SU-DHL-6 (cell line): Measurements from ENCODE around the gene SEM1.

ENCODE experiments used
- H2AFZ ChIP-seq: fragments of 200-600 bp; sonication (generic); 2 replicates; pipeline ENCODE4 v1.6.1; 2014; ENCODE audit warnings: low read depth, mild to moderate bottlenecking, moderate library complexity, mixed read lengths, antibody characterized with exemption, low read length; ENCODE audit not compliant: severe bottlenecking
- H3F3A ChIP-seq: fragments of 200-600 bp; shearing (Covaris generic); 2 replicates; pipeline ENCODE4 v1.6.0; 2016; ENCODE audit warnings: antibody characterized with exemption, mild to moderate bottlenecking; ENCODE audit not compliant: insufficient read depth
- H3K27ac ChIP-seq: fragments of 200-600 bp; sonication (generic); 2 replicates; pipeline ENCODE4 v1.5.1; 2016; ENCODE audit warnings: low read depth, mild to moderate bottlenecking, low read length, moderate library complexity, mixed read lengths
- H3K27me3 ChIP-seq: fragments of 200-600 bp; sonication (generic), shearing (Covaris generic); 2 replicates; pipeline ENCODE4 v1.6.0; 2014; ENCODE audit warnings: mild to moderate bottlenecking, low read length
- H3K36me3 ChIP-seq: fragments of 200-600 bp; sonication (generic); 2 replicates; pipeline ENCODE4 v1.6.1; 2014; ENCODE audit warnings: mild to moderate bottlenecking, low read length, mixed read lengths
- H3K4me2 ChIP-seq: fragments of 300-600, 200-600 bp; shearing (Covaris generic), sonication (generic); 2 replicates; pipeline ENCODE4 v1.6.0; 2014; ENCODE audit warnings: low read length, low read depth, mild to moderate bottlenecking; ENCODE audit not compliant: poor library complexity, severe bottlenecking
- H3K4me3 ChIP-seq: fragments of 200-600 bp; sonication (generic); 2 replicates; pipeline ENCODE4 v1.5.1; 2014; ENCODE audit warnings: antibody characterized with exemption, low read length, mild to moderate bottlenecking, mixed read lengths; ENCODE audit not compliant: insufficient read depth, poor library complexity, severe bottlenecking
- H3K79me2 ChIP-seq: fragments of 200-600 bp; sonication (generic); 2 replicates; pipeline ENCODE4 v1.6.1; 2014; ENCODE audit warnings: mild to moderate bottlenecking, low read length, moderate library complexity; ENCODE audit not compliant: insufficient read depth
- H3K9ac ChIP-seq: fragments of 200-600 bp; sonication (generic); 2 replicates; pipeline ENCODE4 v1.7.0; 2014; ENCODE audit warnings: mild to moderate bottlenecking, low read length
- H3K9me2 ChIP-seq: fragments of 200-600 bp; sonication (generic); replicated peaks from 2 replicates; pipeline ENCODE4 v1.6.1; 2014; ENCODE audit warnings: low read length; ENCODE audit not compliant: insufficient read depth
- H3K9me3 ChIP-seq: fragments of 200-600 bp; sonication (generic); 2 replicates; pipeline ENCODE4 v1.6.1; 2014; ENCODE audit warnings: low read length, mixed read lengths; ENCODE audit not compliant: insufficient read depth
- H4K20me1 ChIP-seq: fragments of 200-600 bp; sonication (generic); 2 replicates; pipeline ENCODE4 v1.6.1; 2014; ENCODE audit warnings: low read depth, mild to moderate bottlenecking, antibody characterized with exemption, low read length, moderate library complexity, mixed read lengths
- CTCF ChIP-seq: fragments of 200-600 bp; sonication (generic); IDR thresholded peaks from one replicate; pipeline ENCODE4 v1.5.1; 2017; ENCODE audit warnings: antibody characterized with exemption, mild to moderate bottlenecking, low read length, moderate library complexity; ENCODE audit not compliant: insufficient read depth, poor library complexity, severe bottlenecking
- EZH2phosphoT487 ChIP-seq: fragments of 200-600 bp; sonication (generic), shearing (Covaris generic); conservative IDR thresholded peaks from 2 replicates; pipeline ENCODE4 v1.6.1; 2018; ENCODE audit warnings: mild to moderate bottlenecking, antibody characterized with exemption, low read length, moderate library complexity, mixed read lengths

The SEM1 gene

GRCh38 chr7:96685353-96685752 is 24.3 kb downstream of the SEM1 start:
- H3K36me3 ChIP-seq, result peaks cover 50% of the 10 kb centered on the region
- TF ChIP-seq CTCF, result no peak
- no peak for TF ChIP-seq EZH2phosphoT487
- H3K9me3 ChIP-seq, result no peaks in the 10 kb centered on the region; the same call in 1 of the 2 replicates
- no peaks in the 10 kb centered on the region; the same call in 1 of the 2 replicates for H4K20me1 ChIP-seq
- no peak overlapping the region for H3K4me2 ChIP-seq
- H3F3A ChIP-seq, result peaks cover 4% of the 10 kb centered on the region; the same call in 1 of the 2 replicates
- no peaks in the 10 kb centered on the region for H3K27me3 ChIP-seq
- H3K4me3 ChIP-seq, result no peak overlapping the region
- peaks cover 13% of the 10 kb centered on the region for H3K79me2 ChIP-seq
- no peak overlapping the region for H3K27ac ChIP-seq
- H3K9me2 ChIP-seq, result no peaks in the 10 kb centered on the region
- no peak overlapping the region for H3K9ac ChIP-seq
- no peak overlapping the region for H2AFZ ChIP-seq

- Histone ChIP-seq H3K9me3 (no peaks in the 10 kb centered on the region; the same call in 1 of the 2 replicates), H3K9ac (no peak overlapping the region), H4K20me1 (no peaks in the 10 kb centered on the region), H3K27me3 (no peaks in the 10 kb centered on the region), H3K79me2 (no peaks in the 10 kb centered on the region), H3K36me3 (peaks cover 9% of the 10 kb centered on the region; the same call in 1 of the 2 replicates), H3F3A (no peaks in the 10 kb centered on the region), H3K9me2 (no peaks in the 10 kb centered on the region), H3K4me2 (no peak overlapping the region), H2AFZ (no peak overlapping the region), H3K4me3 (no peak overlapping the region), H3K27ac (no peak overlapping the region)
- TF ChIP-seq EZH2phosphoT487 (no peak), CTCF (no peak)
Measured at GRCh38 chr7:96679886-96680285, 29.8 kb downstream of the SEM1 start.

- H4K20me1 ChIP-seq, result no peaks in the 10 kb centered on the region
- H3K27ac ChIP-seq, result no peak overlapping the region
- no peaks in the 10 kb centered on the region for H3F3A ChIP-seq
- TF ChIP-seq EZH2phosphoT487 (no peak), CTCF (no peak)
- no peak overlapping the region for H3K4me2 ChIP-seq
- no peaks in the 10 kb centered on the region for H3K9me2 ChIP-seq
- no peak overlapping the region for H3K9ac ChIP-seq
- no peaks in the 10 kb centered on the region for H3K27me3 ChIP-seq
- H3K4me3 ChIP-seq, result no peak overlapping the region
- no peak overlapping the region for H2AFZ ChIP-seq
- H3K79me2 ChIP-seq, result no peaks in the 10 kb centered on the region
- H3K36me3 ChIP-seq, result no peaks in the 10 kb centered on the region
- no peaks in the 10 kb centered on the region for H3K9me3 ChIP-seq
Measured at GRCh38 chr7:96676919-96677318, 32.7 kb downstream of the SEM1 start.
